GM10248 (cell line): ENCODE measurements around the gene OR6C74.

Experiments used
- CTCF ChIA-PET: fragments of 300-600 bp; sonication (Branson Sonifier 250); formaldehyde crosslinking; extraction: SDS; loops from one replicate; lab custom pipeline; 2021; ENCODE audit warnings: antibody characterized with exemption; lab: Yijun Ruan, JAX
- POLR2A ChIA-PET: fragments of 350-650 bp; sonication (Branson Sonifier 250); formaldehyde crosslinking; extraction: SDS; loops from one replicate; lab custom pipeline; 2020; ENCODE audit warnings: antibody characterized with exemption; lab: Yijun Ruan, JAX
- DNase-seq: peaks from one replicate; pipeline ENCODE4 v3.0.0; 2012; ENCODE audit errors: extremely low spot score
- CTCF ChIP-seq: IDR thresholded peaks from 2 replicates; pipeline ENCODE4 v1.5.1; 2012; ENCODE audit warnings: mild to moderate bottlenecking, low read depth; ENCODE audit errors: extremely low read depth, missing control alignments, control extremely low read depth

Gene OR6C74

GRCh38 chr12:55244309-55244708 lies at the start of gene OR6C74:
Gene OR6C74, plus strand, starts transcription at chr12:55244609. Its CDS starts 2,679 bp downstream, at chr12:55247288.
- CTCF ChIA-PET, result interaction anchor here (1.1 to 1.2 kb wide), 2 partner anchors 9 to 55 kb away, joined by 3 read pairs; no protein-coding TSS in a partner anchor
- no peak for DNase-seq
- POLR2A ChIA-PET, result no interaction called here
- no peak for TF ChIP-seq CTCF

- ChIA-PET CTCF (no interaction called here), POLR2A (no interaction called here)
These were observed 23.7 kb upstream of the OR6C74 start, which contains the start of gene OR10A7 for GRCh38 chr12:55220725-55221124. Gene OR10A7, plus strand, starts transcription at chr12:55221025. Its CDS starts 0 bp downstream, at chr12:55221025.

GRCh38 chr12:55226523-55226922 lies 17.9 kb upstream of the OR6C74 start:
- DNase-seq, result no peak
- CTCF ChIA-PET, result no interaction called here
- POLR2A ChIA-PET, result no interaction called here

More at GRCh38 chr12:55220725-55221124, 23.7 kb upstream of the OR6C74 start, which contains the start of gene OR10A7:
- no peak for DNase-seq
- TF ChIP-seq CTCF, result no peak

GRCh38 chr12:55227643-55228042 lies 16.8 kb upstream of the OR6C74 start:
- no peak for DNase-seq
- CTCF ChIA-PET, result no interaction called here
- no peak for TF ChIP-seq CTCF

More at GRCh38 chr12:55226523-55226922, 17.9 kb upstream of the OR6C74 start:
- no peak for TF ChIP-seq CTCF

GRCh38 chr12:55246159-55246558 lies 1.8 kb downstream of the OR6C74 start:
- ChIA-PET CTCF (no interaction called here), POLR2A (no interaction called here)
- no peak for TF ChIP-seq CTCF
- no peak for DNase-seq

More at GRCh38 chr12:55227643-55228042, 16.8 kb upstream of the OR6C74 start:
- POLR2A ChIA-PET, result no interaction called here

GRCh38 chr12:55250944-55251343 lies 6.5 kb downstream of the OR6C74 start:
- CTCF ChIA-PET, result interaction anchor here (1.5 kb wide), 1 partner anchor 9 kb away, joined by 3 read pairs; no protein-coding TSS in a partner anchor
- POLR2A ChIA-PET, result no interaction called here
- no peak for DNase-seq
- no peak for TF ChIP-seq CTCF
